ENCODE measurements around the gene TUBGCP2. TPM values are rescaled to one million over a fixed set of nuclear protein-coding genes. Genes with fewer than 3 reads are reported as not detected.
A peak's percentile ranks its signal among the peaks of the same experiment; 100 is the strongest.

The TUBGCP2 gene
- total and polyA plus RNA-seq, 2 of the 13 experiments (the other 11 are each of a cell fraction or from before 2014, with no cell fraction given) = 21.3 to 34.5 TPM

DNA sequence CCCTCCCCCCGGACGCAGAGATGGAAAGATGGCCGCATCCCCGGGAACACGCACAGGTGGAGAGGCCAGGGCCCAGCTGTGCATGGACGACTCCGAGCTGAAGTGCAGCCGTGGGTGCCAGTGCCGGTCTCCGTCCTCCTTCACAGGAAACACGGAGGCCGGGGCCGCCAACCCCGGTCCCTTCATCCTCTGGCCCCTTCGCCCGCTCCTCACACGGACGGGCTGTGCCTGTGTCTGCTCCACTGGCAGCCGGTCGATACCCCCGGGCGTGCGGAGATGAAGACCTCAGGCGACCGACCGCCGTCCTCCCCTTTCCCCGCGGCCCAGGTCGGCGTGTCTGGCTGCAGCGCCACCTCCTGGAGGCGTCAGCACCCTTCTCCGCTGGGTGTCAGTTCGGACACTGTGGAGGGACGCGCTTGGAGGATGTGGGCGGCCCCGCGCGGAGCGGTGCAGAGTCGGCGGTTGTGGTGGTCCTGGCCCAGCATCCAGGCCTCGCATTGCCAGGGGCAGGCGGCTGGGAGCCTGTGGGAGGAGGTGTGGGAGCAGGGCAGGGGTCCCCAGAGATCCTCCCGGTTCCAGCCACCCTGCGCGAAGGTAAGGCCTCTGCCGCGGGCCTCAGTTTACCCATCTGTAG is 9.9 kb upstream of the TUBGCP2 start (continued):
- TF ChIP-seq, protein P1, sequence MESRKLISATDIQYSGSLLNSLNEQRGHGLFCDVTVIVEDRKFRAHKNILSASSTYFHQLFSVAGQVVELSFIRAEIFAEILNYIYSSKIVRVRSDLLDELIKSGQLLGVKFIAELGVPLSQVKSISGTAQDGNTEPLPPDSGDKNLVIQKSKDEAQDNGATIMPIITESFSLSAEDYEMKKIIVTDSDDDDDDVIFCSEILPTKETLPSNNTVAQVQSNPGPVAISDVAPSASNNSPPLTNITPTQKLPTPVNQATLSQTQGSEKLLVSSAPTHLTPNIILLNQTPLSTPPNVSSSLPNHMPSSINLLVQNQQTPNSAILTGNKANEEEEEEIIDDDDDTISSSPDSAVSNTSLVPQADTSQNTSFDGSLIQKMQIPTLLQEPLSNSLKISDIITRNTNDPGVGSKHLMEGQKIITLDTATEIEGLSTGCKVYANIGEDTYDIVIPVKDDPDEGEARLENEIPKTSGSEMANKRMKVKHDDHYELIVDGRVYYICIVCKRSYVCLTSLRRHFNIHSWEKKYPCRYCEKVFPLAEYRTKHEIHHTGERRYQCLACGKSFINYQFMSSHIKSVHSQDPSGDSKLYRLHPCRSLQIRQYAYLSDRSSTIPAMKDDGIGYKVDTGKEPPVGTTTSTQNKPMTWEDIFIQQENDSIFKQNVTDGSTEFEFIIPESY (CRISPR knock-in tag; IDR thresholded peaks at IDR 0.05) = peak; percentile 65; the same call in 1 of the 2 replicates
- TF ChIP-seq KAT8 (CRISPR knock-in tag; IDR thresholded peaks at IDR 0.05) = 0 out of 2 replicates have a peak, but pooled peaks have one; percentile 53
- TF ChIP-seq ZNF777 (CRISPR knock-in tag; IDR thresholded peaks at IDR 0.05) = peak; percentile 72
- TF ChIP-seq SP1 (IDR thresholded peaks at IDR 0.05) = no peak
- TF ChIP-seq SP1 (CRISPR knock-in tag; IDR thresholded peaks at IDR 0.05) = peak; percentile 68
- TF ChIP-seq, protein P2, sequence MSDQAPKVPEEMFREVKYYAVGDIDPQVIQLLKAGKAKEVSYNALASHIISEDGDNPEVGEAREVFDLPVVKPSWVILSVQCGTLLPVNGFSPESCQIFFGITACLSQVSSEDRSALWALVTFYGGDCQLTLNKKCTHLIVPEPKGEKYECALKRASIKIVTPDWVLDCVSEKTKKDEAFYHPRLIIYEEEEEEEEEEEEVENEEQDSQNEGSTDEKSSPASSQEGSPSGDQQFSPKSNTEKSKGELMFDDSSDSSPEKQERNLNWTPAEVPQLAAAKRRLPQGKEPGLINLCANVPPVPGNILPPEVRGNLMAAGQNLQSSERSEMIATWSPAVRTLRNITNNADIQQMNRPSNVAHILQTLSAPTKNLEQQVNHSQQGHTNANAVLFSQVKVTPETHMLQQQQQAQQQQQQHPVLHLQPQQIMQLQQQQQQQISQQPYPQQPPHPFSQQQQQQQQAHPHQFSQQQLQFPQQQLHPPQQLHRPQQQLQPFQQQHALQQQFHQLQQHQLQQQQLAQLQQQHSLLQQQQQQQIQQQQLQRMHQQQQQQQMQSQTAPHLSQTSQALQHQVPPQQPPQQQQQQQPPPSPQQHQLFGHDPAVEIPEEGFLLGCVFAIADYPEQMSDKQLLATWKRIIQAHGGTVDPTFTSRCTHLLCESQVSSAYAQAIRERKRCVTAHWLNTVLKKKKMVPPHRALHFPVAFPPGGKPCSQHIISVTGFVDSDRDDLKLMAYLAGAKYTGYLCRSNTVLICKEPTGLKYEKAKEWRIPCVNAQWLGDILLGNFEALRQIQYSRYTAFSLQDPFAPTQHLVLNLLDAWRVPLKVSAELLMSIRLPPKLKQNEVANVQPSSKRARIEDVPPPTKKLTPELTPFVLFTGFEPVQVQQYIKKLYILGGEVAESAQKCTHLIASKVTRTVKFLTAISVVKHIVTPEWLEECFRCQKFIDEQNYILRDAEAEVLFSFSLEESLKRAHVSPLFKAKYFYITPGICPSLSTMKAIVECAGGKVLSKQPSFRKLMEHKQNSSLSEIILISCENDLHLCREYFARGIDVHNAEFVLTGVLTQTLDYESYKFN (CRISPR knock-in tag; conservative IDR thresholded peaks at IDR 0.05) = no peak
- no peak for TF ChIP-seq NR2C2 (CRISPR knock-in tag; IDR thresholded peaks at IDR 0.05; ENCODE audit: borderline replicate concordance)
- TF ChIP-seq, protein P3, sequence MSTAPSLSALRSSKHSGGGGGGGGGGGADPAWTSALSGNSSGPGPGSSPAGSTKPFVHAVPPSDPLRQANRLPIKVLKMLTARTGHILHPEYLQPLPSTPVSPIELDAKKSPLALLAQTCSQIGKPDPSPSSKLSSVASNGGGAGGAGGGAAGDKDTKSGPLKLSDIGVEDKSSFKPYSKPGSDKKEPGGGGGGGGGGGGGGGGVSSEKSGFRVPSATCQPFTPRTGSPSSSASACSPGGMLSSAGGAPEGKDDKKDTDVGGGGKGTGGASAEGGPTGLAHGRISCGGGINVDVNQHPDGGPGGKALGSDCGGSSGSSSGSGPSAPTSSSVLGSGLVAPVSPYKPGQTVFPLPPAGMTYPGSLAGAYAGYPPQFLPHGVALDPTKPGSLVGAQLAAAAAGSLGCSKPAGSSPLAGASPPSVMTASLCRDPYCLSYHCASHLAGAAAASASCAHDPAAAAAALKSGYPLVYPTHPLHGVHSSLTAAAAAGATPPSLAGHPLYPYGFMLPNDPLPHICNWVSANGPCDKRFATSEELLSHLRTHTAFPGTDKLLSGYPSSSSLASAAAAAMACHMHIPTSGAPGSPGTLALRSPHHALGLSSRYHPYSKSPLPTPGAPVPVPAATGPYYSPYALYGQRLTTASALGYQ (CRISPR knock-in tag; IDR thresholded peaks at IDR 0.05) = no peak
- TF ChIP-seq ZNF230 (CRISPR knock-in tag; IDR thresholded peaks at IDR 0.05) = no peak
- TF ChIP-seq FOXK1 (CRISPR knock-in tag; IDR thresholded peaks at IDR 0.05; ENCODE audit: borderline replicate concordance, low read depth) = peak; percentile 43; the same call in 1 of the 2 replicates
- peak; percentile 89 for TF ChIP-seq XRCC5 (optimal IDR thresholded peaks at IDR 0.05; ENCODE audit: low read length)
- peak; percentile 51; the same call in 1 of the 2 replicates for TF ChIP-seq PHF8 (CRISPR knock-in tag; IDR thresholded peaks at IDR 0.05)
- TF ChIP-seq, protein P4, sequence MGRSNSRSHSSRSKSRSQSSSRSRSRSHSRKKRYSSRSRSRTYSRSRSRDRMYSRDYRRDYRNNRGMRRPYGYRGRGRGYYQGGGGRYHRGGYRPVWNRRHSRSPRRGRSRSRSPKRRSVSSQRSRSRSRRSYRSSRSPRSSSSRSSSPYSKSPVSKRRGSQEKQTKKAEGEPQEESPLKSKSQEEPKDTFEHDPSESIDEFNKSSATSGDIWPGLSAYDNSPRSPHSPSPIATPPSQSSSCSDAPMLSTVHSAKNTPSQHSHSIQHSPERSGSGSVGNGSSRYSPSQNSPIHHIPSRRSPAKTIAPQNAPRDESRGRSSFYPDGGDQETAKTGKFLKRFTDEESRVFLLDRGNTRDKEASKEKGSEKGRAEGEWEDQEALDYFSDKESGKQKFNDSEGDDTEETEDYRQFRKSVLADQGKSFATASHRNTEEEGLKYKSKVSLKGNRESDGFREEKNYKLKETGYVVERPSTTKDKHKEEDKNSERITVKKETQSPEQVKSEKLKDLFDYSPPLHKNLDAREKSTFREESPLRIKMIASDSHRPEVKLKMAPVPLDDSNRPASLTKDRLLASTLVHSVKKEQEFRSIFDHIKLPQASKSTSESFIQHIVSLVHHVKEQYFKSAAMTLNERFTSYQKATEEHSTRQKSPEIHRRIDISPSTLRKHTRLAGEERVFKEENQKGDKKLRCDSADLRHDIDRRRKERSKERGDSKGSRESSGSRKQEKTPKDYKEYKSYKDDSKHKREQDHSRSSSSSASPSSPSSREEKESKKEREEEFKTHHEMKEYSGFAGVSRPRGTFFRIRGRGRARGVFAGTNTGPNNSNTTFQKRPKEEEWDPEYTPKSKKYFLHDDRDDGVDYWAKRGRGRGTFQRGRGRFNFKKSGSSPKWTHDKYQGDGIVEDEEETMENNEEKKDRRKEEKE (IDR thresholded peaks at IDR 0.05) = no peak
